Measurements from ENCODE around the gene ZSWIM3.
A peak's percentile ranks its signal among the peaks of the same experiment; 100 is the strongest.
"Not testable (repeated sequence)": the region's sequence is repeated elsewhere in the genome, so short reads cannot be mapped to it uniquely, and the experiment has no call there.

The ZSWIM3 gene

DNA sequence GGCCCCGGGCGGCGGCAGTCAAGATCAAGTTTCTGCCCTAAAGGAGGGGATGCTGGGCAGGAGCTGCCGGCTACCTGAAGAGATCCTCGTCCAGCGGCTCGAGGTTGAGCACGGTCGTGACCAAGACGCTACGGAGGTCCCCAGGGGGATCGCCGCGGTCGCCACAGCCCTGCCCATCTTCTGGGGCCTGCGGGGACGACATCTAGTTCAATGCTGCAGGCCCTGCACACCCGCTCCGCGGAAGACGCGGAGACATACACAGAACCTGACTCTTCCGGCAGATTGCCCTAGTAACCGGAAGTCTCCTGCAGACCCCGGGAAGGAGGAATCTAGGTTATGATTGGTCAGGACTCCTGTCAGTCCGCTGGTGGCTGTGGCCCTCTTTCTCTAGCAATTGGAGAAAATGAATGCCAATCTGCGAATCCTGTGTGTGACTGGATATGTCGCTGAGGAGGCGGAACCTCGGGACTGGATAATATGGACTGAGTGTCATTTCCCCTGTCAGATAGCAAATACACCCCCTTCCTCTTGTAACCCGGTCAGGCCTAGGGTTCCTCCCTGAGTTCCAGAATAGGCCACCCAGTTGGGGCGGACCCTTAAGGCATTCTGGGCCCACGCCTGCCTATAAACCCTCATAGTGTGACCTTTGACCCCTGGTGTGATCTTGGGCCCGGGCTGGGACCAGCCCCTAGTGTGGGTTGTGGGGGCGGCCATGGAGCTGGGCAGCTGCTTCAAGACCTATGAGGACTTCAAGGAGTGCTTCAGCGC is at the start of gene ZSWIM3, which contains the start of gene ACOT8:
ZSWIM3 (plus strand) TSS at position 501 of the 768 bp plus-strand sequence; CDS start at position 713, 212 bp downstream.
ACOT8 (minus strand) TSS at position 279 of the 768 bp plus-strand sequence; CDS start at position 202, 77 bp downstream.
- DNase-seq: peak; percentile 98 to 100

DNA sequence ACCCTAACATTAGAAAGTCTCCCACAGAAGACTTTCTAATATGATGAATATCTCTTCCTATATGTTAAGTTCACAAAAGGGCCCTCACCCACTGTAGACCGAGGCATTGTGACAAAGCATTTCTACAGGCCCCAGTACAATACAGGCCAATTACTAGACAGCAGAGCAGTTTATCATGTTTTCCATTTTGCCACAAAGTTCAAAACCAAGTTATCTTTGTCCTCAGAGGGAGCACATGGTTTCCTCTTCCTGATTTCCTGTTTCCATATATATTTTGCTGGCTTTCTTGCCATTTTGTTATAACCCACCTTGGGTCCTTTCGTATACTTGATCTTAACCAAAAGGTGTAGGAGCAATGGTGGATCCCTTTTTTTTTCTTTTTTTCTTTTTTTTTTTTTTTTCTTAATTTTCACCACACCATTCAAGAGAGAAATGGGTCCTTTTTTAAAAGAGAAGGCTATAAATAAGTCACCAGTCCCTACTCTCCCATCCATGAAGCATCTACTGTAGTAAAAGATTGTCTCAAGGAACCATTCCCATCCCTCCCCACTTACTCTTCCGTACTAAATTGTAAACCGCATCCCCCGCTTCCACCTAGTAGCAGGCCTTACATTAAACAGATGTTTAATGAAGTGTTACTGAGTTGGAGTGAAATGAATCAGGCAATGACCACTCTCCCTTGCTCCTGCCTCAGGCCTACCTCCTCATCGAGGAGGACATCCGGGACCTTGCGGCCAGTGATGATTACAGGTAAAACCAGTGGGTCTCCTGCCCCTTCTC is 47.0 kb upstream of the ZSWIM3 start:
- no peak for DNase-seq

DNA sequence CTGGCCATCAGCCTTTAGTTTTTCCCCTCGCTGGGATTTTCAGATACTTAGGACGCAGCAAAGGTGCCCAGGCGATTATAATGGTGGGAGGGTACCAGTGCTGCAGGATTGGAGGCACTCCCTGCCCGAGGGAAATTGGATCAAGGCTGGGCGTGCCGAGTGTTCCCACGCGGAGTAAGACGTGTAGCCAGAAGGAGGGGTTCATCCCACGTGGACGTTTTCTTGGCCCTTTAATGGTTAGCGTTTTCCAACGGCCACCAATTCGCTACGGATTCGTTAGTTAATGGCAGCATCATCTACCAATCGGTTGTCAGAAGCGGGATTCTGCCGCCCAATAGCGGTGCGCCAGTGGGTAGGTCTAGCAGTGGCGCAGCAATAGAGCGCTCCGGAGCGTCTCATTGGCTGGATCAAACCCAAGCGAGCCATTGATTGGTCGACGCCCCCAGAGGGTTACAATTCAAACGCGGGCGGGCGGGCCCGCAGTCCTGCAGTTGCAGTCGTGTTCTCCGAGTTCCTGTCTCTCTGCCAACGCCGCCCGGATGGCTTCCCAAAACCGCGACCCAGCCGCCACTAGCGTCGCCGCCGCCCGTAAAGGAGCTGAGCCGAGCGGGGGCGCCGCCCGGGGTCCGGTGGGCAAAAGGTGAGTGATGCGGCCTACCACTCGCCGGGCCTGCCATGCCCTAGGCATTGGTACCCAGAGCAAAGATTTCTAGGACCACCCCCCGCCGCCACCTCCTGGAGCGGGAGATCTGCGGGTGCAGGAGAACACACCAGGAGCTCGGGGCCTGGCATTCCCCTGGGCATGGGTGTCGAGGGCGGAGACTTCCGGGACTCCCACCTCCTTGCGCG is 45.0 kb upstream of the ZSWIM3 start, which contains the start of gene UBE2C:
UBE2C (plus strand) TSS at position 488 of the 849 bp plus-strand sequence; CDS start at position 540, 52 bp downstream.
- DNase-seq: peak; percentile 96 to 98

DNA sequence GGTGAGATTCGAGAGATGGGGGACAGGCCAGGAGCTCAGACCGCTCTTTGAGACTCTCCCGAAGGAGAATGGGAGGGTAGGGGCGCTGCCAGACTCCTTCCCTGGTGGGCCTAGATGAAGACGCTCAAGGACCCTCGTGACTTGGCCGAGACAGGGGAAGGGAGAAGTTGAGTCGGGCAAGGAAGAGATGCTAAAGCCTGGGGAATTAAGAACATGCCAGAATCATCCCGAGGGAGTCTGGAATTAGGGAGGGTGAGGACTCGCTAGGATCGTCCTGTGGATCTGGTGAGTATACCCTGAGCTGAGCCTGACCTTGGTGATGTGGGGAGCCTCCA is 44.4 kb upstream of the ZSWIM3 start:
- DNase-seq: no peak

DNA sequence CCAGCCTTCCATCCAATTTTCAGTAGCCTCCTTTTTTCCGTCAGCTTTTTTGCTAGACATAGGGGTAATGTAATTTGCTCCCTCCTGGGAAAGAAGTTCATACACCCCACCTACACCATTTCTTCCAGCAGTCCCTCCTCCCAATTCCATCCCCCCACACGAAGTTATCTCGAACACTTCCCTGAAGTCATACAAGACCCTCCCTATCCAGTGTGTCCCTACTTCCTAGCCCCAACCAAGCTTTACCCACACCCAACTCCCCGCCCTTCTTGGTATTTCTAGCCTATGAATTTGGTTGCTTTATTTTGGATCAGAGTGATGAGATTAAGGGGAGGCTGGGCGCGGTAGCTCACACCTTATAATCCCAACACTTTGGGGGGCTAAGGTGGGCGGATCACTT is 43.9 kb upstream of the ZSWIM3 start:
- no peak for DNase-seq

DNA sequence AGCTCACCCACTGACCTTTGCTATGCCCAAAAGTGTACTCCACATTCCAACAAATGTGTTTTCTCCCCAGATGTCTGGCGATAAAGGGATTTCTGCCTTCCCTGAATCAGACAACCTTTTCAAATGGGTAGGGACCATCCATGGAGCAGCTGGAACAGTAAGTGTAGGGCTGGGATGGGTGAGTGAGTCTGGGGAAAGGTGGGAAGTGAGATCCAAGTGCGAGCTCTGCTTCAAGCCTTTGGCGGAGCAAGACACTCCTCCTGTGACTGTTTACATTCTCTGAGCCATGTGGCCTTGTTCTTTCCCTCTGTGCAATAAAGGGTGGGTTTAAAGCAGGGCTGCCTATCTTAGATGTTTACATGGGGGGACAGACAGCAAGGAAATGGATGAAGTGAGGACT is 43.1 kb upstream of the ZSWIM3 start:
- DNase-seq: no peak

DNA sequence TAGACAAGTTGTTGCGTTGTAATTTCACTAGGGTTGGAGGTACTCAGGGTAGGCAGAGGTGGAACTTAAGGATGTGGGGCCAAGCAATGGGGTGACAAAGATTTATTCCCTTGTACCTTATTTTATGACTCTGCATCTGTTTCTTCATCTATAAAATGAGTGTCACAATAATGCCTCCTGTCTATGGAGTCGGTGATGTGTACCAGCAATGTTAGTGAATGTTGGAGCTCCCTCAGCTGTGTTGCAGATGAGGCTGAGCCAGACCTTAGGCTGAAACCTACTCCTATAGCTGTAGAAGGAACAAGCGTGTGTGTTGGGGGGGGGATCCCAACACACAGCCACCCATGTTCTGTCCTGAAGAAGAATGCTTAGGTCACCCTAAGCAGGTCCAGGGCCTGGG is 40.5 kb upstream of the ZSWIM3 start:
- no peak for DNase-seq

DNA sequence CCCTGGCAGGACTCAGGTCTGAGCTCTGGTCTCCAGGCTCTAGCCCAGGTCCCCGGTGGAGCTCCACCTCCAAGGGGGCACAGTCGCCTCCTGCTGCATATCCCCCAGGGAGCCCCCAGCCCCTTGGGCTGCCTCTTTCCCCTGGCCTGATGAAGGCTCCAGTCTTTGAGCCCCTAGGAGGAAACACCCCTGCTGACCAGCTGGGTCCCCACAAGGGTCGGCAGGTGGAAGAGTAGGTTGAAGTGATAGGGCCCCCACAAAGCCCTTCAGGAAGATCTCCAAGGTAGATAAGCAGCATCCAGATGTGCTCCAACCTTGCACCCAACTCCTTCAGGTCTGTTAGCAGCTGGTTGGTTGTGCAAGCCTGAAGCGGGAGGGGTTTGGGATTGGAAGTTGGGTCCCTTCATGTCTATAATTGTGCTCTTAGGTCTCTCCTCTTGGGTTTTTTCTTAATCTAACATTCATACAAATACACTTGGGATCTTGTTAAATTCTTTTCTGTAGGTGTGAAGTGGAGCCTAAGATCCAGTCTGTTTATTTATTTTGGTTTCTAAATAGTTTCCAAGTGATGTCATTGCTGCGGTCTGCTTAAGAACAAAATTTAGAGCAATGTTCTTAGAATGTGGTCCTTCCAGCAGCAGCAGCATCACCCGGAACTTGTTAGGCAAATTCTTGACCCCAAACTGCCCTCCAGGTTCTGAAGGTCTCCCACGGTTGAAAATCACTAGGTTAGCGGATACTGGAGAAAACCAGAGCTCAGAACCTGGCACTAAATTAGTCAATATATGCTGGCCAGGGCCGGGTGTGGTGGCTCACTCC is 39.8 kb upstream of the ZSWIM3 start:
- no peak for DNase-seq

DNA sequence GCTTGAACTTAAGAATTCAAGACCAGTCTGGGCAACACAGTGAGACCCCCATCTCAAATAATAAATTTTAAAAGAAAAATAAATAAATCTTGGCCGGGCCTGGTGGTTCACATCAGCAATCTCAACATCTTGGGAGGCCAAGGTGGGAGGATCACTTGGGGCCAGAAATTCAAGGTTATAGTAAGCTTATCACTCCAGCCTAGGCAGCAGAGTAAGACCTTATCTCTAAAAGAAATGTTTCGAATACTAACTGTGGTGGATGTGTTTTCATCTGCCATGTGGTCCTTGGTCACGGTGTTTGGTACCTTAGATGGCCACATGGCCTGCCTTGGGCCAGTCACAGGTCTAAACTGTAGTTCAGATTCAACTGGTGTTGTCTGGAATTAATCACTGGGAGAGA is 39.2 kb upstream of the ZSWIM3 start:
- no peak for DNase-seq

DNA sequence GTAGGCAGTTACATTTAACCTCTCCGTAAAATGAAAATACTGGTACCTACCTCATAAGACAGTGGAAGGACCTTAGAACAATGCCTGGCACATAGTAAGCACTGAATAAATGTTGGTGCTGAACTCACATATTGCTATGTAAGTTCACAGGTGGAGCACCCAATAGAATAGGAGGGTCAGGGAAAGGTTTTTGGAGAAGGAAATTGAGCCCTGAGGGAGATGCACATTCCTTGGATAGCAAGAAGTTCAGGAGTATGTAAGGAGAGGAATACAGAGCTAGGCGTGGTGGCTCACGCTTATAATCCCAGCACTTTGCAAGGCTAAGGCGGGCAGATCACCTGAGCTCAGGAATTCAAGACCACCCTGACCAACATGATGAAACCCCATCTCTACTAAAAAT is 37.9 kb upstream of the ZSWIM3 start:
- DNase-seq: no peak

DNA sequence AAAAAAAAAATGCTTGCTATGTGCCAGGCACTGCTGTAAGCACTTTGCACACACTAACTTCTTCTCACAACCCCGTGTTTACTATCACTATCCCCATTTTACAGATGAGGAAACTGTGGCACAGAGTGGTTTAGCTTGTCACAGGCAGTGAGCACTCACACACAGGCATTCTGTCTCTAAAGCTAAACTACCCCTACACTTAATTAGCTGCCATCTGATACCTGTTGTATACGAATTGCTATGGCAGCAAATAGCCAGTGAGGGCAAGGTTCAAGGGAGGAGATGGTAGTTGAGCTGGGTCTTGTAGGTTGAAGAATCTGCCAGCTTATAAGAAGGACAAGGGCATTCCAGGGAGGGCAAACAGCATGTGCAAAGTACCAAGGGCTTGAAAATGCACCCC is 35.5 kb upstream of the ZSWIM3 start:
- no peak for DNase-seq

DNA sequence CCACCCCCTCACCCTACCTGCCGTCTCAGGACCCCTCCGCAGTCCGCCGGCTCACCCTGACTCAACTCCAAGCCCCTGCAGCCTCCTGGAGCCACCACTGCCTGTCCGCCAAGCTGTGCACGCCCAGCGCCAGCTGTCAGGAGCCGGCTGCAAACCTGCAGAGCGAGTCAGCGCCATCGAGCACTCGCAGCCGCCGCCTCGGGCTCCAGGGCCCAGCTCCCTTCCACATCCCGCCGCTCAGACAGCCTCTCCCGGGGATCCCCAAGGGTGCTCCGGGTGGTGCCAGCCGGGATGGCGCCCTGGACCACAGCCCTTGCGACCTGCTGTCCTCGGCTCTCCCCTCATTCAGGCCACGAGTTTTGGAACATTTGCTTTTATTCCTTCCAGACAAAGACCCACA is 34.6 kb upstream of the ZSWIM3 start:
- DNase-seq: no peak

DNA sequence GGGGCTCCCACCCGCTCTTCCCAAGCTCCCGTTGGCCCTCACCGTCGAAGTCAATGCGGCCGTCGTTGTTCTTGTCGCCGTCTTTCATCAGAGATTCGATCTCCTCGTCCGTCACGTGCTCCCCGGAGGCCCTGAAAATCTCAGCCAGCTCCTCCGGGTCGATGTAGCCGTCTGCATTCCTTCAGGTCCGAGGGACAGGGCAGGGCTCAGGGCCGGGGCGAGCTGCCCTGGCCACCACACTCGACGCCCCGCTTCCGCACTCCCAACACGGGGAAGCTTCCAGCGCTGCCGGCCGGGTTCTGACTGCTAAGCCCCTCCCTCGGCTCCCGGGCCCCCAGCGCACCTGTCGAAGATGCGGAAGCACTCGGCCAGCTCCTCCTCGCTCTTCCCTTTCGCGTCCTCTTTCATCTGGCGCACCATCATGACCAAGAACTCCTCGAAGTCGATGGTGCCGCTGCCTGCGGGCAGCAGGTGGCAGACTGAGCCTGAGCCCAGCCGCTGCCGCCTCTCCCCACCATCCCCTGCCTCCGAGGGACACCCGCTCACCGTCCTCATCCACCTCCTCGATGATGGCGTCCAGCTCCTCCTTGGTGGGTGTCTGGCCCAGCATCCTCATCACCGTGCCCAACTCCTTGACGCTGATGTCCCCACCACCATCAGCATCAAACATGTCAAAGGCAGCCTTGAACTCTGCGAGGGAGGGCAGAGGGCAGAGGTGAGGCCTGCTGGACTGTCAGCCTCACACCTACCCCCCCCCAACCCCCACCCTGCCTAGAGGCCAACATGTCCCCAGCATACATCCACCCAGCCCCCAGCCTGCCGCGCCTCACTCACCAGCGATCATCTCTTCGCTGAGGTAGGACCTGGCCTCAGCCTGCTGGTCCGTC is 33.2 kb upstream of the ZSWIM3 start:
- peak; percentile 55 to 57 for DNase-seq

DNA sequence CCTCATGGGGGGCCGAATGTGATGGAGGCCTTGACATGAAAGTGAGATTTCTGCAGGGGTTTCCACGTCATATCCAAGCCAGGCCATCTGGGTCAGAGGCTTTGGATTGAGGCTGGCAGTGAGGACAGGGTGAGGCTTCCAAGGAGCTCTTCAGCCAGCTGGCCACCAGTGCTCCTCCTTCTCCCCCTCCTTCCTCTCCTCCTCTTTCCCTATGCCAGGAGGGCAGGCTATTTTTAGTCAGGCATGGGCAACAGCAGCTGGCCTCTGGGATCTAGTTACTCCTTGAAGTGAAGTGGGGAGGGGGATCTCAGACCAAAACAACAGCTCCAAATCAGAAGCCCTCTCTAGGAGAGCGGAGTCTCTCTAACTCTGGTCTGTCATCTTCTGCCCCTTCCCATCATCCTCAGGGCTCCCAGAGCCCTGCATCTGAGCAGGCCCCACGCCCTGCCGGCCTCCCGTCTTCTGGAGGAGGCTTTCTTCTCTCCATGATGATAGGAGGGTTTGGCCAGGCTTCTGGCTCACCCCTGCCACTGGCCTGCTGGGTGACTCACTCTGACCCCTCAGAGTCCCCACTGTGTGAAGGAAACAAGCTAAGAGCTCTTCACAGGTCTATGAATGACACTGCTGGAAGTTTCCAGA is 30.9 kb upstream of the ZSWIM3 start:
- no peak for DNase-seq

DNA sequence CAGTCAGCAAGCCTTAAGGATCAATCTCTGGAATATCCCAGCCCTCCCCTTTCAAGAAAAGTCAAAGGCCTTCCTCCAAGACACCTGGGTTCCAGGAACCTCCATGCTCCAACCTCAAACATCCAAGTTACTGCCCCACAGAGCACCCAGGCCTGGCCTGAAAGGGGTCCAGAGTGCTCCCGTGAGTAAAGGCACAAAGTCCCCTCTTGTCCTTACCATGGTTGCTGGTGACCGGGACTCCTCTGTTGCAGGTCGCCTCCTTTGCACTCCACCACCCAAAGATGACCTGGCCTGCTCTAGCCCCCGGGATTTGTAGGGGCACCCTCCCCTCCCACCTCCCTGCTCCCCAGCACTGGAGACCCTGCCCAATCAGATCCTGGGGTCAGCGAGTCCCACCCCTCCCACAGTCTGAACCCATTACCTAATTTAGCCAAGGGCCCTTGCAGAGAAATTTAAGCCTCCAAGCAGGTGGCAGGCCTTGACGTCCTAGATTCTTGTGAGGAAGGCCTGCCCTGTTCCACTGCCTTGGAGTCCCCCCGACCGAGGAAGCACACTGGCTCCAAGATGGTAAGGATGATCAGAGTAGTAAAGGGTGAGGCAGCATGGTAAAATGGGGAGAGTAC is 30.3 kb upstream of the ZSWIM3 start, which contains the start of gene TNNC2:
TNNC2 (minus strand) TSS at position 283 of the 623 bp plus-strand sequence; CDS start at position 219, 64 bp downstream.
- DNase-seq: no peak

DNA sequence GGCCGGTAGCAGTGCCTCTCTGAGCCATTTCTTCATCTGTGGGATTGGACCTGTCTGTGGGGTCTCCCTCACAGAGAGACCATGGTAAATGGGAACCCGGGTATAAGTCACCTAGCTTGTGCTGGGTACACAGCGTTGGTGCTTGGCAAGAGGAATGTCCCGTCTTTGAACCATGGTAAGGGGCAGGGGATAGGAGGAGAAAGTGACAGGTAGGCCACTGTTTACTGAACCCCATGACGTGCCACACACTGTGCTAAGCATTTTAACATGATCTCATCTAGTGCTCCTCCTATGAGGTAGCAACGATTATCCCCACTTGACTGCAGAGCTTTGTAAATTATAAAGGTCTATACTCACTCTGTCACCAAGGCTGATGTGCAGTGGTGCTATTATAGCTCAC is 29.7 kb upstream of the ZSWIM3 start:
- no peak for DNase-seq

DNA sequence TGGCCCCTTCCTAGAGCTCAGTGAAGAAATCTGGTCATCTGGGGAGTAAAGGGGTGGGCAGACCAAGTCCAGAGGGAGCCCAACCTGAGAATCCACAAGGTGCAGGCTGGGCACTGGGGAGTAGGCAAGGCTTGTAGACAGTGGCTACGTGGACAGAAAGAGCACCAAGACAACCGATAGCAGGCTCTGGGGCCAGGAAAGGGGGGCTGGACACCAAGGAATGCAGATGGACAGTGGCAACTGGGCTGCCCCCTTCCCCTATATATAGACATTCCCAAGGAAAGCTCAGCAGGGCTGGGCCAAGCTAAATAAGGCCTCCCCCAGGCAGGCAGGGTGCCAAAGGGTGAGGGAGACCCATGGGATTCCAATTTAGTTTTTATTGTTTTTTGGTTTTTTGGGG is 28.8 kb upstream of the ZSWIM3 start:
- DNase-seq: no peak

DNA sequence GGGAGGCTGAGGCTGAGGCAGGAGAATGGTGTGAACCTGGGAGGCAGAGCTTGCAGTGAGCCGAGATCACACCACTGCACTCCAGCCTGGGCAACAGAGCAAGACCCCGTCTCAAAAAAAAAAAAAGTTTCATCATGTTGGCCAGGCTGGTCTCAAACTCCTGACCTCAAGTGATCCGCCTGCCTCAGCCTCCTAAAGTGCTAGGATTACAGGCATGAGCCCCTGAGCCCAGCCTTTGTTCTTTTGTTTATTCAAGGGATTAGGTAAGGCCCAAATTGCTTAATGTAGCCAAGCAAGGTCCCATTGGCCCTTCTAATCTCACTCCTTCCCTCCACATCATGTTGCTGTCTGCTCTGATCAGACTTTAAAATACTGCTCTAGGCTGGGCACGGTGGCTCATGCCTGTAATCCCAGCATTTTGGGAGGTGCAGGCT is 27.7 kb upstream of the ZSWIM3 start:
- DNase-seq: not testable (repeated sequence)

DNA sequence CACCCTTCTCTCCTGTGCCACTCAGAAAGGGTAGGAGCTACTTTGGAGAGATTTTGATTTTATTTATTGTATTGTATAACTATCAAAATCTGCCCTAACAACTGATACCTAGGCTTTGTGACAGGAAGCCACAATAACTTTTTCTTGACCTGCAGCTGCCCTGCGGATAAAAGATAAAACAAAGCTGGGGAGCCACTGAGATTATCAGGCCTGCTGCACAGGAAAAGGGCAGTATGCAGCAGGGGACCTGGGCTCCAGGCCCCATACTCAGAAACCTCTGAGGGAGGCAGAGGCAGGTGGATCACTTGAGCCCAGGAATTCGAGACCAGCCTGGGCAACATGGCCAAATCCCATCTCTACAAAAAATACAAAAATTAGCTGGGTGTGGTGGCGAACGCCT is 24.8 kb upstream of the ZSWIM3 start:
- no peak for DNase-seq
